GM19395 (cell line): ENCODE measurements around the gene P2RX1.
"Not testable (repeated sequence)": the region's sequence is repeated elsewhere in the genome, so short reads cannot be mapped to it uniquely, and the experiment has no call there.

Source experiments
- ATAC-seq: cut with Tn5 transposase; IDR thresholded peaks from one replicate; pipeline ENCODE4 v1.9.1; 2021; ENCODE audit warnings: mild to moderate bottlenecking, moderate library complexity; ENCODE audit not compliant: unreplicated experiment

P2RX1 gene

GRCh38 chr17:3861761-3862681, 54.2 kb downstream of the P2RX1 start:
- no peak for ATAC-seq

GRCh38 chr17:3860939-3861700, 55.1 kb downstream of the P2RX1 start:
- ATAC-seq = no peak

- ATAC-seq = no peak
Observed at GRCh38 chr17:3859940-3860339, 56.3 kb downstream of the P2RX1 start.

GRCh38 chr17:3857261-3858105, 58.8 kb downstream of the P2RX1 start:
- no peak for ATAC-seq

GRCh38 chr17:3854204-3854603, 62.1 kb downstream of the P2RX1 start:
- not testable (repeated sequence) for ATAC-seq

- ATAC-seq = no peak
Observed at GRCh38 chr17:3852561-3852960, 63.7 kb downstream of the P2RX1 start.

GRCh38 chr17:3851461-3852100, 64.7 kb downstream of the P2RX1 start:
- no peak for ATAC-seq

GRCh38 chr17:3848229-3848835, 67.9 kb downstream of the P2RX1 start:
- ATAC-seq = no peak

GRCh38 chr17:3847165-3847670, 69.0 kb downstream of the P2RX1 start:
- ATAC-seq = no peak
